Esophagus mucosa (tissue), 1 donor: ENCODE measurements around the gene GYS2. TPM values are rescaled to one million over a fixed set of nuclear protein-coding genes. Genes with fewer than 3 reads are reported as not detected.

Experiments
- ATAC-seq: fragments of 200-7000 bp; cut with Tn5 transposase; one replicate; pipeline ENCODE4 v1.9.1; 2020
- total RNA-seq: library from RNA; stranded (reverse); gene quantifications from one replicate; pipeline ENCODE4 v1.2.4, GENCODE V29; 2023
- donor health status: DM: yes; HTN: yes; CAD: no.

The GYS2 gene
- total RNA-seq, 1 donor from 2014 or later: 0.68 TPM

- ATAC-seq: peak; percentile 28
Observed at GRCh38 chr12:21502164-21502496, 102.5 kb downstream of the GYS2 start.

GRCh38 chr12:21501258-21502163, 103.1 kb downstream of the GYS2 start, which contains the start of the genes GOLT1B and RECQL:
TSS of gene GOLT1B (plus strand) at chr12:21501789. CDS start at chr12:21501924, 135 bp downstream.
TSS of gene RECQL (minus strand) at chr12:21501635. CDS start at chr12:21499570, 2,065 bp downstream.
- ATAC-seq: peak; percentile 100

- ATAC-seq: no peak
Observed at GRCh38 chr12:21500786-21501257, 103.8 kb downstream of the GYS2 start.

- ATAC-seq: no peak
Observed at GRCh38 chr12:21499765-21500164, 104.9 kb downstream of the GYS2 start.

Other genes with a start within 250 kb of the GYS2 start
- gene IAPP, start 231.9 kb downstream of the GYS2 start, total RNA-seq: not detected
- gene PYROXD1, start 167.2 kb downstream of the GYS2 start, total RNA-seq: 19.8 TPM
- gene RECQL, start 103.2 kb downstream of the GYS2 start, total RNA-seq: 16.7 TPM
- 15.1 TPM for gene GOLT1B, start 103.1 kb downstream of the GYS2 start, total RNA-seq
- gene SPX, start 78.6 kb downstream of the GYS2 start, total RNA-seq: 0.08 TPM
- 251 TPM for gene LDHB, start 53.0 kb upstream of the GYS2 start, total RNA-seq
- gene KCNJ8, start 169.9 kb upstream of the GYS2 start, total RNA-seq: 1.1 TPM